ENCODE data around the gene LRMDA.
"Not testable (repeated sequence)": the region's sequence is repeated elsewhere in the genome, so short reads cannot be mapped to it uniquely, and the experiment has no call there.

LRMDA gene

DNA sequence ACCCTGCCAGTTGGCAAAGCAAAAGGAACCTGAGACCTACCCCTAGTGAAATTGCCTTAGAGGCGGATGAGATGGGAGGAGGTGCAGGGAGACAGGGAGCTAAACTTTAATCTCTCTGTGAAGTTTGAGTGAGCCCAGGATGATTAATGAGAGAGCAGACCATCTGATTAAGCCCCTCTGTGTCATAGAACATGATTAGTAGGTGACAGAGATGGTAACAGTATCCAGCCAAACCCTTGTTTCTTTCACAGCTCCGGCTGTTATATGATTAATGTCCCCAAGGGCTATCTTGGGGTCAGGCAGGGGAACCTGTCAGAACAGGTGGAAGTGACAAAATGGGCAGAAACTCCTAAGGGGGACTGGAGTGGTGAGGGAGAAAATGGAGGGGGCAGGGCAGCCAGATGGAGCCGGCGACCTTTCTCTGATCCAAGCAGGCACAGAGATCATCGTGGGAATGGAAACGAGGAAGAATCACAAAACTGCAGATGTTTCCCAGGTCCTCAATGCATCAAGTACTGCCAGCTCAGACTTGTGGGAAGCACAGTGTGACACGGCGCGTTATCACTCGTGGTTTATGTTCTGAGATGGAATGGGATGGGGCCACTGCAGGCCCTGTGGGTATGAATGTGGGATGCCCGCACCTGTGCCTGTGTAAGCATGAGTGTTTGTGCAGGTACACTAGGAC is 684.2 kb downstream of the LRMDA start:
- no peak for DNase-seq

DNA sequence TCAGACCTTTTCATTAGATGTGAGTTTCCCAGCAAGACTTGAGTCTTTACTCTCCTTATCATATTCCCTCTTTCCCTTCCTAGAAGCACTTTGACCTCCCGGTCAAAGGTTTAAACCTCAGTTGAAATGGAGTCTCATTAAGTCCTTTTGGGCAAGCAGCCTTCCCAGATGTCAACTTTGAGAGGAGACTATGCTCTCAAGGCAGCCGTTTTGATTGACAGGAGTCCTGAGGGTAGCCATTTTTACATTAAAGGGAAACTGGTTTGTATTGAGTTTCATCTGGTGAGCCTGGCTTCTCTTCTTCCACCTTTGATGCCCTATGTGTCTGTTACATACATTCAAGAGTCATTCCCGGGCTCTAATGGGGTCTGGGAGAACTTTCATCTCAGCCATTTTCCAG is 685.1 kb downstream of the LRMDA start:
- no peak for DNase-seq

DNA sequence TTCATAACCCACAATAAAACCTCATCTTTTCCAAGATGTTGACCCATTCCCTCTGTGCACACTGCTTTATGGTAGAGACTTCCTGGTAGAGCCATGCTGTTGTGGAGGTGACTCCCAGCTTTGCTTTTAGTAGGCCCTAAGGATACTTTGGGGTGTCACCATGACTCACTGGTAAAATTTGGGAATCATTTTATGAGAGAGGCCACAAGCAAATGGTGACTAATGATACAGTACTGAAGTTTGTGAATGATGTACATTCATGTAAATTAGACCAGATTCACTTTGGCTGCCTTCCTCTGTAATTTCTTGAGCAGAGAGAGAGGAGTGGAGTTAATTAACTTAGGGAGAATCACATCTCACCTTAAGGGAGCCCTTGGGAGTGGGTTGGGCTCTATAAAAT is 686.5 kb downstream of the LRMDA start:
- DNase-seq: no peak

DNA sequence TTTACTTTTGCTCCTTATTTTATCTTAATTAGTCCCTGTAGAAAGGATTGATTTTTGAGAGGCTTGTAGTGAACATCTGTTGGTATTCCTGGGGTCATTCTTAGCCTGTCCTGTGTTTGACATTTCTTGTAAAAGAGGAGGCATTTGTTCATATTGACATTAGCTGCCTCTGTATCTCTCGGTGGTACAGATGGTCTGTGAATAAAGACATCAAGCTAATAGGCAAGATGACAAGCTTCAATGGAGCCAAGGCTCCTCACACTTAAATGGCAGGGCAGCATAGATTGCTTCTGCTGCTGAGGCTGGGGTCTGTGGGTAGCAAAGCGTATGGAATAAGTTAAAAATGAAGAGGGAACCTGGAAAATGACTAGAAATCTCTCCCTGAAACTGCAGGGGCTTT is 687.6 kb downstream of the LRMDA start:
- no peak for DNase-seq

DNA sequence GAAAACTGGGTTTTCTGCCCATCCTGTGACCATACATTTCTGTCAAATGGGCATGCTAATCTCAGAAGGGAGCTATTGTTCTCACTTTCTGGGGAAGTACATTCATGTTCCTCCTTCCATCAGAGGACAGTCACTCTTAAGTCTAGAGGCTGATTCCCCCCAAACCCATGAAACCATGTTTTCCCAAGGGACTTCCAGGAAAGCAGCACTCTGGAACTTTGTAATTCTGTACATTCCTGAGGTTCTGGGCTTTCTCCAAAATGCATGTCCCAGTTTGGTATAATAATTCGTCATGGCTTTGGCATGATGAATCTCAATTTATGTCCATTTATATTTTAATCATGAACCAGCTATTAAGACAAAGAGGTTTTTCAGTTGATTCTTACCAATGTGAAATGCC is 688.1 kb downstream of the LRMDA start:
- DNase-seq: no peak

DNA sequence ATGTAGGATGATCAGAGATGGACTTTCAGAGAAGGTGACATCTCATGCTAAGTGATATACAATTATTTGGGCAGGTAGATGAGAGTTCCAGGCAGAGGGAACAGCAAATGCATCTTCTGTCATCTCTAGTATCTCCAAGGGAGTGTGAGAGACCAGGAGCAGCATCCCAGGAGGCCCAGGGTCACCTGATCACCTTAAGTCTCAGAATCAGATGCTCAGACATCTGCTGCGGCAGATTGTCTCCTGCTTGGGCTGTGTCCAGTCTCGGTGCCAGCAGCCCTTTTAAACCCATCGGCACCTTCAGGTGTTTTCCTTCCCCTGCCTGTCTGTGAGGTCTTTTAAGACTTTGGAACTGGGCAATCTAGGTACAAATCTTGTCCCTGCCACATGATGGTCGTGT is 690.6 kb downstream of the LRMDA start:
- DNase-seq: no peak

DNA sequence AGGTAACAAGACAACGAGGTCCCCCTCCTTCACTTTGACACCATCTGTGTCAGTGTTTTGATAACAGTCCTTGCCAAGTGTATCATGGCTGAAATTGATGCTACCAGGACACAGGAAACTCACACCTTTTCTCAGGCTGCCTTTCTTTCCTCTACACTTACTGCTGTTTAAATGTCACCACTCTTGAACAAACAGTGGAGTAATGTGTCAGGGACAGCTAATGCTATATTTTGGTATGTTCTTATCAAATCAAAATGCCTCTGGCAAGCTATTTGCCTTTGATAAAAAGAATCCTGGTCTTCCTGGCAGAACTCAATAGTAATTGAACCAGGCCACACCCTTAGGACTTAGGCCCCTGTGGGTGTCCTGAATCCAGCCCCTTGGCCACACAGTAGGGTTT is 692.9 kb downstream of the LRMDA start:
- no peak for DNase-seq

DNA sequence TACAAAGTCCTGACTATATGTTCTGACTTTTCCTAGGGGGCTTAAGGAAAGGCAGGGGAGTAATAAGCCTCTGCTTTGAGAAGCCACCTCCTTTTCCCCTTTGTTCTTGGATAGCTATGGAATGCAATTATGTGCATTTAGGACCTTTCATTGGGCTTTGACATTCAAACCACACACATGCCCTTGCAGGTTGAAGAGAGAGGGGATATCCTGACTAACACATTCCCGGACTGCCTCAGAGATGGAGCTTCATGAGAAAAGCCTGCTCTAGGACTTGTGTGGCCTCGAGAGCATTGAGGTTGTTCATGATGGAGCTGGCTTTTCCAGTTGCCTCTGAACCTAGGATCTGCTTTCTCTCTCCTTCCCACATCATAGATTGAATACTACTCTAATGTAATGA is 694.5 kb downstream of the LRMDA start:
- DNase-seq: no peak

DNA sequence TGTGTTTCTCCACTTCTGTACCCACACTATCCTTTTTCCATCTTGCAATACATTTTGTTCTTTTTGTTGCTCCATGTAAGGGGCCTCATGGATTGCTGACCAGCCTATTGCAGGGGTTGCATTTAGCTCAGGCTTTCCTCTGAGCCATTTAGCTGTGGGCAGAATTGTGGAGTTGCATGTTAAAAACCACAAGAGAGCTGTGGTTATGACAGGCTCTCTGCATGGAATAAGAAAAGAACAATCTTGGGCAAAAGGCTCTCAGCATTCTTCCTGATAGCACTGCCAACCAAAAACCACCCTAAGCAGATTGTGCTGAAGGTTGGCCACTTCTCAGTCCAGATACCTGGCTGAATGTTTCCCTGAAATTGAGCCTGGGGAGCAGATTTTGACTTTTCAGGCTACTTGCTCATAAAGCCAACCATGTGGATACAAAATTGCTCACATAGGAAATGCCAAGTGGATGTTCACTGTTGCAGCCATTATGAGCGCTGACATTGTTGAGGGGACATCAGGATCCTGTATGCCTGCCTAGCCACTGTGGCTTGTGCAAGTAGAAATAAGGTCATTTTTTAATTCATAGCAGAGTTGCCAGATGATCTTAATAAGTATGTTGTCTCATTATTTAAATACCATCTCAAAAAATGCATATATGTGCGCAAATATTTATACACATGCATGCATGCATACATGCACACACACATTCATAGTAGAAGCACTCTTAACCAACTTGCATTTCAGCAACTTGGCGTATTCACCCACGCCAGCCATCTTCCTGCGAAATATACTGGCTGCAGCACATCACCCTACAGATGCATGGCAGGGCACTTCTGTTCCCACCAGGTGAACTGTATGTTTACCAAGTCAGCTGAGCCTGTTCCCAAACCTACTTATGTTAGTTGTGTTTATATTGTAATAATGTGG is 695.4 kb downstream of the LRMDA start:
- DNase-seq: no peak

DNA sequence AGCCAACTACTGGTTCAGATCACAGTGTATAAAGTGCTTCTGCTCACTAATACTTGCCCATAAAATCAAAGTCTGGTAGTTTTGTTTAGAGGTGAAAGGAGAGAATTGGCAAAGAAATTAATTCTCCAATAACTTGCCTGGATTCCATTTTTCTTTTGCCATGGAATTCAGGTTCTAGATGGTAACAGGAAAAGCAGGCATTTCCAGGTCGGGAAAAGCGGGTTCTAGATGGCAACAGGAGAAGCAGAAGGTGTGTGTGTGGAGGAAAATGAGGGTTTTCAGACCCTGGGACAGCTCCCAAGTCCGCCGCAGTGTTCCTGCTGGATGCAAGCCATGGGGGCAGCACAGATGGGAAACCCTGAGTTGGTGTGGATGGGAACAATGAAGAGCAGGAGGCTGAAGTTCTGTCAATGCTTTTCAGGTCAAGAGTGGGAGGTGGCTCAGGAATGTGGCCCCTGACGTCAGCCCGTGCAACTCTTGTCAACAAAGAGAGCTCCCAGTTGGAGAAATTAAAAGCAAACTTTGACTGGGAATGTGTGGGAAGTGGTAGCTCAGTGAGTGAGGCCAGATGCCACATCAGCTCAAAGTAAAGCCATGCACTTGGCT is 696.7 kb downstream of the LRMDA start:
- no peak for DNase-seq

DNA sequence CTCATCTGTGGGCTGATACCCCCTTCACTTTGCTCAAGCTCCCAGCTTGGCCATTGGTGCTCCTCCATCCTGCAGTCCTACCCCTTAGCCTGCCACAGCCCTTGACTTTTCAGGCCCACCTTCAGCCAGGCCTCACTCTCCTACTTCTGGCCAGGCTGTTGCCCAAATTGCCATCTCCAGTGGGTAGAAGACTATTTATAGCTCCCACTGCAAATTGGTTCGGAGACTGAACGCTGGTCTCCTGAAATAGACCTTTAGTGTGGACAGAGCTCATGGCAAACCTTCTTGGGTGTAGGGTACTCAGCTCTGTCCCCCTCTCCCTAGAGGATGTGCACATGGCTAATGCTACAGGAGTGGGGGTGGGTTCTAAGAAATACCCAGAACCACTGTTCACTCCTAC is 697.8 kb downstream of the LRMDA start:
- DNase-seq: no peak

DNA sequence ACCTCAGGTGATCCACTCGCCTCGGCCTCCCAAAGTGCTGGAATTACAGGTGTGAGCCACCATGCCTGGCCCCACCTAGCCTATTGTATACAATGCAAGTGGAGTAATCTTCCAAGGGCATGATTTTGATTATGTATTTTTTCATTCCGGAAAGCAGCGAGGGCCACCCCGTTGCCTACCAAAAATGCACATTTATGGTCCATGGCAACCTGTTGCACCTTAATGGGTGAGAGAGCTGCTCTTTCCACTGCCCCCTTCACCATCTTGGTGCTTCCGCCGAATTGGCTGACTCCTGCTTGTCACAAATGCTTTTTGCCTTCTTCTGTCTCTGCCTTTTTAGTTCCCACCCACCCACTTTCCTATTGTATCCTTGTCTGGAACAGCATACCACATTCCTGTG is 699.5 kb downstream of the LRMDA start:
- DNase-seq: no peak

DNA sequence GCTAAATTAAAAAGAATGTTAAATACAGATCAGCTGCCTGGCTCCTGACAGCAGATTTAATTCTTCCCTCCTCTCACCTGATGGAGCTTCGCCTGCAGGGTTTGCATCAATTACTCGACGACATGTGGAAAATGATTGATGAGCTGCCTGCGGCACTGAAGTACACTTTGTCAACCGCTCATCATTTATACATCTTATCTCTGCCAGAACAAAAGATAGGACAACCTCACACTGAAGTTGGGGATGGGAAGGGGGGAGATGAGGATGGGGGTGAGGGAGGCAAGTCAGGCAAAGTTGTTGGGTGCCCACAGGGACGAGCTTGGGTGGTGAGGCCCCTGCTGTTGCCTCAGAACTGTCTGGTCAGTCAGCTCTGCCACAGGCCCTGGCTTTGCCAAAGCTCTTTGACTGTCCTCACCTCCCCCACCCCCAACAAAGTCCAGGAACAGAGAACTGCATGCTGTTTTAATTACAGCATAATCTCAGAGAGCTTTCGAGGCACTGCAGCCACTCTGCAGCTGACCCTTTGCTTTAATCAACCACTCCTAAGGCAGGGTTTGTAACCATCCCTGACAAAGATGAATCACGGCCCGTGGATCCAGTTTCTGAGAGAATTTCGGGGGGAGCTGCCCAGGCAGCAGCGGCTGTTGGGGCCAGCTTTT is 702.3 kb downstream of the LRMDA start:
- no peak for DNase-seq

DNA sequence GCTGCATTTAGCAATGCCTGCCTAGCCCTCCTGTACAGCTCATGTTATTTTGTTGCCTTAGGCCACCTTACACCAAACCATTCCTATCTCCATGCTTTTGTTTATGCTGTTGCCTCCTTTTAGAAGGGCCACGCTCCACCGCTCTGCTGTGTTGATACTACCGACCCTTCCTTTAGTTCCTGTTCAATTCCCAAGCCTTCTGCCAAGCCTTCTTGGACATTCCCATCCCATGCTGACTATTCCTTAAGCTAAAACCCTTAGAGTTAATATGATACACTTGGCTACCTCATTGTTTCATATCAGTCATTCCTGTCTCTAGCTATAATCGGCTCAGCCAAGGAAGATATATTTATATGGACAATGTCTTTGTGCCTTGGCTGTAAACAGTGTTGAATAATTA is 705.5 kb downstream of the LRMDA start:
- no peak for DNase-seq

DNA sequence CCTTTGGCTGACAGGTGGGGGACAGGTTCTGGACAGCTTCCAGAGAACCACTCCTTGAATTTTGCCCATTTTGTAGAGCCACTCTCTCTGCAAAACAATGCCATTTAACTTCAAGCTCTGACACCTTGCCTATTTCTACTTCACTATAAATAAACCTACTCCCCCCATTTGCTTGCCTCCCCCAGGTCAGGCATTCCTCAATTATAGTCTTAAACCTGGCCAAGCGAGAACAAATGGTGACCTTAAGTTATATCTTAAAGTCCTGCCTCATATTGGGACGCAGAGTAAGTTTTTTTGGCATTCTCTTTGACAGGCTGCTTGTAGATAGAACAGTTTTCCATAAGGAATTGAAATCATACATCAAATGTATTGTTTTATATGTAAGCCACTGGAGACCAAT is 706.9 kb downstream of the LRMDA start:
- DNase-seq: no peak

DNA sequence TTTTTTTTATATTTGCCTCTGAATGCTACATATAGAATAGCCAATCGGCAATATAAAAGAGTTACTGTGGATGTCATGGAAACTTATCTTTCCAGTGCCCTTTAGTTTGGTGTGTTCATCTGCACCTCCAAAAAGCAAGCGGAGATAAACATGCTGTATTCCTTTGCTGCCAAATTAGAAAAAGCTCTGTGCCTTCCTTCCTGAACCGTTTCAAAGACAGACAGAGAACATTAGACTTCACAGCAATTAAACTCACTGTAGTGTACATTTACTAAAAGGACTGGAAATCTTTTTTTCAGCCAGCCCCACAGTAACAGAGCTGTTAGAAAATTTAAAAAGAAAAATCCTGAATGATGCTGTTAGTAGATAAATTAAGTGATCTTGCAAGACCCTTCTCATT is 707.5 kb downstream of the LRMDA start:
- no peak for DNase-seq

DNA sequence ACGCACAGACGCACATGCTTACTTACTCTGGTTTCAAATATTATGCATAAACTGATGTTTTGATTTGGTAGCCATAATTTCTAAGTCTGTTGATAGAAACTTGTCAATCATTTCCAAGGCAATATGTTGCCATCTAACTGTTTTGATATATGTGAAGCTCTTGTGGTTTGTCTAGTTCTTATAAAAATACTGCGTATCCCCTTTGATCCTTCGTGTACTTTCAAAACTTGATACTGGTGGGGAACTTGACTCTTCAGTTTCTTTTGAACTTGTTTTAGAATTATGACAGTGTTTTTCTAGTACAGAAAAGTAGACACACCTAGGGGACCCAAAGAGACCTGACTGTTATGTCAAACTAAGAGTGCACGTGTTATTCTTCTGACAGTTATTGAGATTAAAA is 708.0 kb downstream of the LRMDA start:
- no peak for DNase-seq

DNA sequence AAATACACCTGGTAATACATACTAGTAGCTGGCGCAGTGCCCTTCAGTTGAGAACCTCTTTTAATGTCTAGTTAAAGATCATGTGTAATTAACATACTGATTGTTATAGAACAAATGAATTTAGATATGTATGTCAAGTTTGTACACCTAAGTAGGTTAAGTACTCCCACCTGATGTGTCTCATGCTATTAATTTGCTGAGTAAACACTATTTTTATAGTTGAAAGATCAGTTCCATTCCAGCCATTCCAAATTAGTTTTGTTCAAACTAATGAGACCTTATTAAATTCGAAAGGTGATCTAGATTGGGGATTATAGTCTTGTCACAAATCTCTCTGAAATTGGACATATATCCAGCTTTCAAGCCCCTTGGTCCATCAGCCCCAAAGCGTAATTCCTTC is 710.0 kb downstream of the LRMDA start:
- DNase-seq: no peak

DNA sequence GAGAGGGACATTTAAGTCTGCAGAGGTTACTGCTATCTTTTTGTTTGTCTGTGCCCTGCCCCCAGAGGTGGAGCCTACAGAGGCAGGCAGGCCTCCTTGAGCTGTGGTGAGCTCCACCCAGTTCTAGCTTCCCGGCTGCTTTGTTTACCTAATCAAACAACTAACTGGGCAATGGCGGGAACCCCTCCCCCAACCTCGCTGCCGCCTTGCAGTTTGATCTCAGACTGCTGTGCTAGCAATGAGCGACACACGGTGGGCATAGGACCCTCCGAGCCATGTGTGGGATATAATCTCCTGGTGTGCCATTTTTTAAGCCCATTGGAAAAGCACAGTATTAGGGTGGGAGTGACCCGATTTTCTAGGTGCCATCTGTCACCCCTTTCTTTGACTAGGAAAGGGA is 716.8 kb downstream of the LRMDA start:
- not testable (repeated sequence) for DNase-seq

DNA sequence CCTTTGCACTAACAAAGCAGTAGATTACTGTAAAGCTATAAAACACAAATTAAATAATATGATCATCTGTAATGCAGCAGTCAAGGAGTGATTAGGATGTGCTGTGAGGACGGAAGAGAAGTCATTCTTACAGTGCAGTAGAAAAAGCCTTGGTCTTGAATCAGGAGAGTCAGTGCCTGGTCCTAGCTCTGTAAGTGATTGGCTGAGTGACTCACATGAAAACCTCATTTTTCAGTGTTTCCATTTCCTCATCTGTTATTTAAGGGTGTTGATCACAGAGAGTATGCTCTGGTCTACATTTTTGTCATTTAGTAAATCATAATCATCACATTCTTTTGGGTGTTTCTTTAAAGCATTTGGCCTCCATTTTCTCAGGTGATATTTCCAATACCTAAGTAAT is 717.8 kb downstream of the LRMDA start:
- no peak for DNase-seq

DNA sequence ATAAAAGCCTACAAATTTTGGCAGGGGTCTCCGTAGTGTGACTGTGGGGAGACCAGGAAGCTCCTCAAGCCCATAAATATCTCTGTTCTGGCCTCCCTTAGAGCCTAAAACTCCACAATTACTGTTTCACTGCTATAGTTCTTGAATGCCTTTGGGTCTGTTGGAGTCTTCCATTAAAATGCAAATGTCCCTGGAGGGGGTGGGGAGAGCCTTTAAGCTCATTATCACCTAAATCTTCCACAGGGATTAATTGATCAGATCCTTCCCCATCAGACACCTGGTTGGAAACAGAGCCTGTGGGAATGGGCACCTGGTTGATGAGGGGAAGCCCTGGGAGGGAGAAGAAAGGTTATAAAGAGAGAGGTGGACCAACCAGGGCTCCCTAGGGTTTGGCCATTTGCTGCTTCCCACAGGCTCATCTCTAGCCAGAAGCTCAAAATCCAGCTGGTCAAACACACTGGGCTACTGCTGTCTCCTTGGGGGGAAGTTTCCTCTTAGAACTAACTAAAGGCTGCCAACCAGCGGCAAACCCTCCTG is 718.2 kb downstream of the LRMDA start:
- no peak for DNase-seq

DNA sequence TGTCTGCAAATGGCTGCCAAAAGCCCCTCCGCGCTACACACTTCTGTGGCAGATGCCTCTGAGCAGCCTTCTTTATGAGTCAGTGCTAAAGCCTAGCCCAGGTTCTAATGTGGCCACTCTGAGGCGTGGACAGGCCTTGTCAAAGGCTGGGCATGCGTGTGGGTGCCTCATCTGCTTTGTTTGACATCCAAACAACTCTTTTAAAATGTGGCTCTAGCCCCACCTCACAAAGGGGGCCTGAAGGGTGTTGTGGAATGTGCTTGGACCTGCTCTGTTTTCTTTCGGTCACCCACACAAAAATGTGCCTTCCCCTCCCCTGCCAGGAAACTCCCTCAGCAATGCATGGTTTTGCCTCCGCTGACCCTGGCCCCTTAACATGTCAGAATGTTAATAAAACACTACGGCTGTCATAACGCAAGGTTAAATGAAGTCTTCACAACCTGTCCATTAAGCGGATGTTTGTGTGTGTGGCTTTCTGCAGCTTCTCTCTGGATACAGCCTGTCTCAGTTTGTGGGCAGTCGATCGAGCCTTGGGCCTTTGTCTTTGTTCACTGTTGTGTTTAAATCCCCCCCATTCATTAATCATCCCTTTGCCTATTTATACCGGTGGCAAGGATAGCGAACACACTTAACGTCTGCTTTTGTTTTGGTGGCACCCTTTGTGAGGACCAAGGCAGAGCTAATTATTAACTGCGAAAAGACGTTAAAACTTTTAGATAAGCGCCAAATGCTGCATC is 718.9 kb downstream of the LRMDA start:
- DNase-seq: no peak

DNA sequence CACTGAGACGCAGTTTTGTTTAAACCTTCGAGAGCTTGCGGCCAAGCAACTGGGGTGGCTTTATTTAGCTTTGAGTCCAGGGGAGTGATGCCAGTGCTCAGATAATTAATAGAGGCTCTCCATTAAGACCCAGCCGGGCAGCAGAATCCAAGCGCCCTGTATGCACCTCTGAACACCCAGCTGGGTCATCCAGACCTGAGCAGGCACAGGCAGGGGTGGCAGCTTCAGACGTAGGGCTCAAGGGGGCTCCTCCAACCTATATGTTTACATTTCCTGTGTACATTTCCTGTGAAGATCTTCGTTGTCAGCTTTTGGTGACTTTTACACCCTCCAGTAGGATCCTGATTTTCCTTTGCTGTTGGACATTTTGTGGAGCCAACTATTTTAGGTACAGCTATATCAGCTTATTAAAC is 719.5 kb downstream of the LRMDA start:
- DNase-seq: no peak
